Stimulated activated CD4-positive, alpha-beta T cell treated with anti-CD3 and anti-CD28 coated beads, Interleukin-12 subunit alpha, Interleukin-12 subunit beta, amount 100 ng/mL, for 24 hours (primary cell): ENCODE results near the gene ST14.
"Not testable (repeated sequence)": the region's sequence is repeated elsewhere in the genome, so short reads cannot be mapped to it uniquely, and the experiment has no call there.

Experiments used
- DNase-seq, 2 experiments: peaks; one replicate each; pipeline ENCODE4 v3.0.0-alpha.2; 2020; ENCODE audit warnings: low read depth in 2 of 2

ST14 gene

GRCh38 chr11:130164221-130164570 is 4.6 kb downstream of the ST14 start:
- no peak for DNase-seq

GRCh38 chr11:130165601-130166456 is 6.2 kb downstream of the ST14 start:
- DNase-seq: no peak

- no peak for DNase-seq
Measured at GRCh38 chr11:130166457-130166784, 6.8 kb downstream of the ST14 start.

- DNase-seq: no peak
Measured at GRCh38 chr11:130167146-130167545, 7.6 kb downstream of the ST14 start.

GRCh38 chr11:130168105-130168504 is 8.5 kb downstream of the ST14 start:
- DNase-seq: no peak

GRCh38 chr11:130170345-130170744 is 10.8 kb downstream of the ST14 start:
- DNase-seq: no peak

GRCh38 chr11:130171534-130171933 is 12.0 kb downstream of the ST14 start:
- no peak for DNase-seq

GRCh38 chr11:130172001-130172400 is 12.4 kb downstream of the ST14 start:
- DNase-seq: not testable (repeated sequence)

GRCh38 chr11:130174642-130175041 is 15.1 kb downstream of the ST14 start:
- no peak for DNase-seq

- no peak for DNase-seq
Measured at GRCh38 chr11:130175898-130176297, 16.3 kb downstream of the ST14 start.

- no peak for DNase-seq
Measured at GRCh38 chr11:130177782-130178181, 18.2 kb downstream of the ST14 start.

- no peak for DNase-seq
Measured at GRCh38 chr11:130178441-130179339, 19.1 kb downstream of the ST14 start.

- DNase-seq: no peak
Measured at GRCh38 chr11:130179396-130180306, 20.1 kb downstream of the ST14 start.

- DNase-seq: no peak
Measured at GRCh38 chr11:130180491-130180890, 20.9 kb downstream of the ST14 start.

GRCh38 chr11:130180896-130181294 is 21.3 kb downstream of the ST14 start:
- no peak for DNase-seq

- DNase-seq: no peak
Measured at GRCh38 chr11:130181295-130182272, 22.0 kb downstream of the ST14 start.

GRCh38 chr11:130183878-130184610 is 24.5 kb downstream of the ST14 start:
- DNase-seq: no peak

- DNase-seq: no peak
Measured at GRCh38 chr11:130187096-130187495, 27.5 kb downstream of the ST14 start.

- DNase-seq: no peak
Measured at GRCh38 chr11:130188047-130188446, 28.5 kb downstream of the ST14 start.
